GM12892 (cell line): ENCODE data around the gene HBZ.

ENCODE experiments used
- POLR2A ChIP-seq: IDR thresholded peaks from 2 replicates; pipeline ENCODE4 v1.6.1; 2011; ENCODE audit warnings: low read depth, low read length, control low read depth
- POLR2AphosphoS5 ChIP-seq: IDR thresholded peaks from 2 replicates; pipeline ENCODE4 v1.6.1; 2011; ENCODE audit warnings: low read depth, low read length, control low read depth

DNA sequence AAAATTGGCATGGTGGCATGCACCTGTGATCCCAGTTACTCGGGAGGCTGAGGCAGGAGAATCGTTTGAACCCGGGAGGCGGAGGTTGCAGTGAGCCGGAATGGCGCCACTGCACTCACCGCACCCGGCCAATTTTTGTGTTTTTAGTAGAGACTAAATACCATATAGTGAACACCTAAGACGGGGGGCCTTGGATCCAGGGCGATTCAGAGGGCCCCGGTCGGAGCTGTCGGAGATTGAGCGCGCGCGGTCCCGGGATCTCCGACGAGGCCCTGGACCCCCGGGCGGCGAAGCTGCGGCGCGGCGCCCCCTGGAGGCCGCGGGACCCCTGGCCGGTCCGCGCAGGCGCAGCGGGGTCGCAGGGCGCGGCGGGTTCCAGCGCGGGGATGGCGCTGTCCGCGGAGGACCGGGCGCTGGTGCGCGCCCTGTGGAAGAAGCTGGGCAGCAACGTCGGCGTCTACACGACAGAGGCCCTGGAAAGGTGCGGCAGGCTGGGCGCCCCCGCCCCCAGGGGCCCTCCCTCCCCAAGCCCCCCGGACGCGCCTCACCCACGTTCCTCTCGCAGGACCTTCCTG is 27.7 kb downstream of the HBZ start, which contains the start of gene HBQ1:
- TF ChIP-seq POLR2A (no peak), POLR2AphosphoS5 (no peak)
